Endodermal cell (in vitro differentiated cells): ENCODE measurements around the gene CDH8. TPM values are rescaled to one million over a fixed set of nuclear protein-coding genes. Genes with fewer than 3 reads are reported as not detected.

Experiments used
- DNase-seq: peaks from one replicate; pipeline ENCODE4 v3.0.0-alpha.2; 2017
- H3K27ac ChIP-seq: 2 replicates; pipeline ENCODE4 v1.5.1; 2013; ENCODE audit warnings: mild to moderate bottlenecking, low read depth, low read length, moderate library complexity
- H3K27me3 ChIP-seq: 2 replicates; pipeline ENCODE4 v1.6.1; 2013; ENCODE audit warnings: mild to moderate bottlenecking, low read length, moderate library complexity; ENCODE audit not compliant: insufficient read depth, control insufficient read depth, poor library complexity, severe bottlenecking
- H3K36me3 ChIP-seq: 2 replicates; pipeline ENCODE4 v1.7.0; 2013; ENCODE audit warnings: mild to moderate bottlenecking, low read length, moderate library complexity; ENCODE audit not compliant: control insufficient read depth, insufficient read depth
- H3K4me1 ChIP-seq: one replicate; pipeline ENCODE4 v1.7.0; 2013; ENCODE audit warnings: low read length; ENCODE audit not compliant: control insufficient read depth, insufficient read depth
- H3K4me3 ChIP-seq: 2 replicates; pipeline ENCODE4 v1.5.1; 2013; ENCODE audit warnings: mild to moderate bottlenecking, low read length, moderate library complexity
- H3K9ac ChIP-seq: 2 replicates; pipeline ENCODE4 v1.6.1; 2013; ENCODE audit warnings: mild to moderate bottlenecking, low read length, moderate library complexity; ENCODE audit not compliant: poor library complexity, severe bottlenecking; ENCODE audit errors: extremely low read depth
- H3K9me3 ChIP-seq: 2 replicates; pipeline ENCODE4 v1.6.1; 2013; ENCODE audit warnings: mild to moderate bottlenecking, low read length, moderate library complexity; ENCODE audit not compliant: control insufficient read depth
- H3K27ac Mint-ChIP-seq: 2 replicates; pipeline ENCODE4 v1.8.0; 2020; ENCODE audit warnings: mixed read lengths
- H3K27me3 Mint-ChIP-seq: 2 replicates; pipeline ENCODE4 v1.8.0; 2021; ENCODE audit warnings: mild to moderate bottlenecking, mixed read lengths; ENCODE audit not compliant: insufficient read depth
- H3K36me3 Mint-ChIP-seq: 2 replicates; pipeline ENCODE4 v1.8.0; 2020; ENCODE audit warnings: low read depth, mixed read lengths
- H3K4me1 Mint-ChIP-seq: 2 replicates; pipeline ENCODE4 v1.8.0; 2020; ENCODE audit warnings: mixed read lengths
- H3K4me3 Mint-ChIP-seq: 2 replicates; pipeline ENCODE4 v1.8.0; 2020; ENCODE audit warnings: mild to moderate bottlenecking, moderate library complexity, mixed read lengths
- H3K9me3 Mint-ChIP-seq: 2 replicates; pipeline ENCODE4 v1.8.0; 2020; ENCODE audit warnings: mild to moderate bottlenecking, mixed read lengths
- CTCF ChIP-seq: fragments of 200-600 bp; sonication (generic); conservative IDR thresholded peaks from 2 replicates; pipeline ENCODE4 v1.5.0; 2021; ENCODE audit warnings: antibody characterized with exemption, mild to moderate bottlenecking
- WGBS, 2 experiments: methylation state at CpG; one replicate each; pipeline versions ENCODE4 v1.1.5 to v1.1.7; 2013; ENCODE audit warnings: missing lambda C conversion rate in 2 of 2, mixed read lengths in 1 of 2; ENCODE audit not compliant: insufficient coverage in 1 of 2, insufficient read length in 1 of 2; 5-methylcytosine and 5-hydroxymethylcytosine counted together
- total RNA-seq, 2 donors: library from RNA; stranded (reverse); fragmentation: NEBNext Ultra II Directional in 1 of 2; extraction: Animal tissue kit (Norgen Biotek cat#: 25700) in 1 of 2; gene quantifications; 2 replicates in 1 of 2; 3 replicates in 1 of 2; pipeline ENCODE4 v1.2.1, GENCODE V29; 2021

Gene CDH8
- total RNA-seq, 2 donors from 2014 or later, result 13.9 to 27.2 TPM

GRCh38 chr16:61818850-61819249, 217.4 kb downstream of the CDH8 start:
- H3K9me3 ChIP-seq, result no peaks in the 10 kb centered on the region
- DNase-seq, result no peak
- H3K4me1 ChIP-seq, result no peaks in the 10 kb centered on the region
- 91 to 100% methylated on average over 1 of the region's 1 CpG for WGBS, 2 experiments
- Mint-ChIP-seq H3K36me3 (peaks cover 3% of the 10 kb centered on the region), H3K4me3 (no peak overlapping the region), H3K4me1 (no peaks in the 10 kb centered on the region), H3K9me3 (no peaks in the 10 kb centered on the region), H3K27ac (no peak overlapping the region), H3K27me3 (no peaks in the 10 kb centered on the region)
- no peaks in the 10 kb centered on the region for H3K27me3 ChIP-seq
- H3K9ac ChIP-seq, result no peak overlapping the region
- H3K27ac ChIP-seq, result no peak overlapping the region
- H3K36me3 ChIP-seq, result no peaks in the 10 kb centered on the region
- no peak for TF ChIP-seq CTCF
- no peak overlapping the region for H3K4me3 ChIP-seq

- WGBS, 2 experiments, result 94 to 98% methylated on average over 6 to 8 of the region's 8 CpGs
- H3K27ac Mint-ChIP-seq, result no peak overlapping the region
These were observed 218.5 kb downstream of the CDH8 start for GRCh38 chr16:61817583-61818278.

GRCh38 chr16:61814726-61815347, 221.4 kb downstream of the CDH8 start:
- no peak for DNase-seq
- no peak overlapping the region for H3K27ac ChIP-seq
- no peak overlapping the region for H3K4me3 Mint-ChIP-seq
- H3K9ac ChIP-seq, result no peak overlapping the region
- H3K27me3 ChIP-seq, result no peaks in the 10 kb centered on the region
- H3K9me3 Mint-ChIP-seq, result no peaks in the 10 kb centered on the region
- no peak for TF ChIP-seq CTCF
- no peaks in the 10 kb centered on the region for H3K9me3 ChIP-seq
- H3K36me3 ChIP-seq, result no peaks in the 10 kb centered on the region
- no peak overlapping the region for H3K4me3 ChIP-seq
- H3K36me3 Mint-ChIP-seq, result no peaks in the 10 kb centered on the region
- H3K27ac Mint-ChIP-seq, result no peak overlapping the region
- peaks cover 8% of the 10 kb centered on the region for H3K4me1 Mint-ChIP-seq
- no peaks in the 10 kb centered on the region for H3K4me1 ChIP-seq
- no peaks in the 10 kb centered on the region for H3K27me3 Mint-ChIP-seq

More at GRCh38 chr16:61817583-61818278, 218.5 kb downstream of the CDH8 start:
- Histone ChIP-seq H3K4me3 (no peak overlapping the region), H3K9ac (no peak overlapping the region), H3K36me3 (no peaks in the 10 kb centered on the region), H3K9me3 (no peaks in the 10 kb centered on the region), H3K27ac (no peak overlapping the region), H3K4me1 (no peaks in the 10 kb centered on the region), H3K27me3 (no peaks in the 10 kb centered on the region)
- H3K4me1 Mint-ChIP-seq, result no peaks in the 10 kb centered on the region
- DNase-seq, result no peak
- H3K36me3 Mint-ChIP-seq, result peaks cover 3% of the 10 kb centered on the region
- no peak for TF ChIP-seq CTCF
- H3K4me3 Mint-ChIP-seq, result no peak overlapping the region
- H3K27me3 Mint-ChIP-seq, result no peaks in the 10 kb centered on the region
- no peaks in the 10 kb centered on the region for H3K9me3 Mint-ChIP-seq
